Duodenal mucosa (tissue), 2 donors: ENCODE measurements around the gene SGSM2.

Experiments used
- H3K27ac ChIP-seq: one replicate; pipeline ENCODE4 v1.7.0; 2013; ENCODE audit warnings: low read depth, low read length
- H3K27me3 ChIP-seq, 2 donors: one replicate each; pipeline ENCODE4 v1.7.0; 2013; ENCODE audit warnings: low read length in 2 of 2, control low read depth in 1 of 2; ENCODE audit not compliant: insufficient read depth in 2 of 2, control insufficient read depth in 1 of 2
- H3K36me3 ChIP-seq, 2 donors: one replicate each; pipeline ENCODE4 v1.7.0; 2013; ENCODE audit warnings: low read length in 2 of 2, control low read depth in 1 of 2; ENCODE audit not compliant: insufficient read depth in 2 of 2, control insufficient read depth in 1 of 2
- H3K4me1 ChIP-seq, 2 donors: one replicate each; pipeline ENCODE4 v1.7.0; 2013; ENCODE audit warnings: low read length in 2 of 2, control low read depth in 1 of 2; ENCODE audit not compliant: insufficient read depth in 2 of 2, control insufficient read depth in 1 of 2
- H3K4me3 ChIP-seq, 2 donors: one replicate each; pipeline ENCODE4 v1.7.0; 2013; ENCODE audit warnings: low read length in 2 of 2, low read depth in 1 of 2
- H3K9ac ChIP-seq, 2 donors: one replicate each; pipeline ENCODE4 v1.7.0; 2013; ENCODE audit warnings: low read length in 2 of 2, low read depth in 1 of 2
- H3K9me3 ChIP-seq, 2 donors: one replicate each; pipeline ENCODE4 v1.7.0; 2013; ENCODE audit warnings: low read length in 2 of 2, control low read depth in 1 of 2; ENCODE audit not compliant: control insufficient read depth in 1 of 2

Gene SGSM2

GRCh38 chr17:2383628-2384167 is 46.4 kb downstream of the SGSM2 start:
- Histone ChIP-seq H3K4me3 (no peak overlapping the region), H3K27ac (peak overlapping the region; percentile 71), H3K9me3 (no peaks in the 10 kb centered on the region), H3K9ac (peak overlapping the region; percentile 60 to 79), H3K4me1 (peaks cover 30% of the 10 kb centered on the region in 2 donors), H3K27me3 (no peaks in the 10 kb centered on the region), H3K36me3 (peaks cover 9 to 46% of the 10 kb centered on the region in 2 donors)

- peaks cover 30% of the 10 kb centered on the region in 2 donors for H3K4me1 ChIP-seq
- H3K27ac ChIP-seq = no peak overlapping the region
- H3K27me3 ChIP-seq = no peaks in the 10 kb centered on the region
- no peak overlapping the region for H3K4me3 ChIP-seq
- no peaks in the 10 kb centered on the region for H3K9me3 ChIP-seq
- H3K36me3 ChIP-seq = peaks cover 3 to 41% of the 10 kb centered on the region in 2 donors
- H3K9ac ChIP-seq = peak overlapping the region in 1 of 2 donors; percentile 60
Measured at GRCh38 chr17:2384439-2385127, 47.3 kb downstream of the SGSM2 start.

GRCh38 chr17:2385240-2386210 is 48.2 kb downstream of the SGSM2 start:
- Histone ChIP-seq H3K4me3 (no peak overlapping the region), H3K9me3 (no peaks in the 10 kb centered on the region), H3K27ac (peak overlapping the region; percentile 13), H3K4me1 (peaks cover 30 to 37% of the 10 kb centered on the region in 2 donors), H3K36me3 (peaks cover 3 to 33% of the 10 kb centered on the region in 2 donors), H3K27me3 (no peaks in the 10 kb centered on the region), H3K9ac (peak overlapping the region; percentile 38 to 59)

GRCh38 chr17:2386400-2387085 is 49.2 kb downstream of the SGSM2 start:
- H3K4me3 ChIP-seq = no peak overlapping the region
- no peaks in the 10 kb centered on the region for H3K27me3 ChIP-seq
- H3K27ac ChIP-seq = peak overlapping the region; percentile 13
- H3K36me3 ChIP-seq = peaks cover 6 to 30% of the 10 kb centered on the region in 2 donors
- peaks cover 38 to 47% of the 10 kb centered on the region in 2 donors for H3K4me1 ChIP-seq
- H3K9me3 ChIP-seq = no peaks in the 10 kb centered on the region
- peak overlapping the region; percentile 38 to 59 for H3K9ac ChIP-seq

- Histone ChIP-seq H3K36me3 (peaks cover 8 to 30% of the 10 kb centered on the region in 2 donors), H3K27me3 (no peaks in the 10 kb centered on the region), H3K9ac (peak overlapping the region; percentile 38 to 59), H3K27ac (peak overlapping the region; percentile 10), H3K4me1 (peaks cover 45 to 56% of the 10 kb centered on the region in 2 donors), H3K4me3 (no peak overlapping the region), H3K9me3 (no peaks in the 10 kb centered on the region)
Measured at GRCh38 chr17:2387086-2388019, 50.1 kb downstream of the SGSM2 start.

- Histone ChIP-seq H3K27me3 (no peaks in the 10 kb centered on the region), H3K27ac (no peak overlapping the region), H3K4me3 (no peak overlapping the region), H3K9me3 (no peaks in the 10 kb centered on the region), H3K36me3 (peaks cover 8 to 30% of the 10 kb centered on the region in 2 donors), H3K9ac (no peak overlapping the region), H3K4me1 (peaks cover 42 to 54% of the 10 kb centered on the region in 2 donors)
Measured at GRCh38 chr17:2388020-2388682, 50.9 kb downstream of the SGSM2 start.

- no peaks in the 10 kb centered on the region for H3K27me3 ChIP-seq
- H3K9ac ChIP-seq = no peak overlapping the region
- peaks cover 37 to 49% of the 10 kb centered on the region in 2 donors for H3K4me1 ChIP-seq
- no peak overlapping the region for H3K4me3 ChIP-seq
- no peaks in the 10 kb centered on the region for H3K9me3 ChIP-seq
- H3K36me3 ChIP-seq = peaks cover 8 to 30% of the 10 kb centered on the region in 2 donors
- H3K27ac ChIP-seq = no peak overlapping the region
Measured at GRCh38 chr17:2388683-2389055, 51.4 kb downstream of the SGSM2 start.

GRCh38 chr17:2390199-2390836 is 53.0 kb downstream of the SGSM2 start:
- Histone ChIP-seq H3K36me3 (peaks cover 8 to 30% of the 10 kb centered on the region in 2 donors), H3K9me3 (no peaks in the 10 kb centered on the region), H3K4me3 (no peak overlapping the region), H3K27ac (no peak overlapping the region), H3K9ac (no peak overlapping the region), H3K4me1 (peaks cover 39 to 49% of the 10 kb centered on the region in 2 donors), H3K27me3 (no peaks in the 10 kb centered on the region)
